DMS153 treated with DMSO at 0.1 percent for 48 hours (cell line): ENCODE results near the gene TAP2.

Experiments used
- DNase-seq: peaks from one replicate; lab custom pipeline; 2025; ENCODE audit not compliant: unreplicated experiment; lab: John Stamatoyannopoulos, UW

Gene TAP2

GRCh38 chr6:32794510-32794909 is 44.0 kb downstream of the TAP2 start:
- no peak for DNase-seq

GRCh38 chr6:32792901-32793435 is 45.6 kb downstream of the TAP2 start:
- DNase-seq: no peak

- no peak for DNase-seq
These were observed 48.2 kb downstream of the TAP2 start for GRCh38 chr6:32790306-32790705.
